Hepatocyte (in vitro differentiated cells): ENCODE measurements around the gene HPCAL1.

Experiments
- EZH2phosphoT487 ChIP-seq: fragments of 200-600 bp; sonication (generic); IDR thresholded peaks from one replicate; pipeline ENCODE4 v1.6.1; 2018; ENCODE audit warnings: antibody characterized with exemption, mild to moderate bottlenecking, low read depth, moderate library complexity; ENCODE audit not compliant: unreplicated experiment, severe bottlenecking
- TF ChIP-seq, protein P1 (sequence below): fragments of 200-600 bp; sonication (generic); IDR thresholded peaks from 2 replicates; pipeline ENCODE4 v1.5.1; 2016; ENCODE audit warnings: antibody characterized with exemption, mild to moderate bottlenecking; ENCODE audit not compliant: poor library complexity

DNA sequence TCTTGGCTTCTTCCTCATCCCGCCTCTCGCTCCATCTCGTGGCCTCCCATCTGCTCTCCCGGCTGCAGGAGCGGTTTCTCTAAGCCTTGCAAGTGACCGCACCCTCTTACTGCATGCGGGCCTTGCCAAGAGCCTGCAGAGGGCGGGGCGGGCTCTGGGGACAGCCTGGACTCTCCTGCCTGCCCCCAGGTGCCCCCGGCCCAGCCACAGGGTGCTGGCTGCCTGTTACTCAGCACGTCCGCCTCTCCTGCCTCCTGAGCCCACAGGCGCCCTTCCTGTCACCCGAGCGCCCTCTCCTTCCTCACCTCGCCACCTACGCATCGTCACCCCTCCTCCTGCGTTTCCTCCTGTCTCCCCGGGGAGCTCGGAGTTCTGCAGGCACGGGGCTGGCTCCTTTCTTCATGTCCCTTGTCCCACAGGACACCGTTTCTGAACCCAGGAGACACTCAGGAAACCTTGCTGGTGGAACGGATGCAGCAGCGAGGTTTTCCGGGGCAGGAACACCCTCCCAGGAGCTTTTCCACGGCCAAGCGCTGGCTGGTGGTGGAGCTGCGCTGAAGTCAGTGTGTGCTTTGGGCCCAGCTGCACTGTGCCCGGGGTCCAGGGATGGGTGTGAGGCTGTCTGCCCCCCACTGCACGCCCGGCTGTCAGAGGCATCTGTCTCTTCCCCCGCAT, 28.5 kb downstream of the HPCAL1 start:
- TF ChIP-seq, protein P1, sequence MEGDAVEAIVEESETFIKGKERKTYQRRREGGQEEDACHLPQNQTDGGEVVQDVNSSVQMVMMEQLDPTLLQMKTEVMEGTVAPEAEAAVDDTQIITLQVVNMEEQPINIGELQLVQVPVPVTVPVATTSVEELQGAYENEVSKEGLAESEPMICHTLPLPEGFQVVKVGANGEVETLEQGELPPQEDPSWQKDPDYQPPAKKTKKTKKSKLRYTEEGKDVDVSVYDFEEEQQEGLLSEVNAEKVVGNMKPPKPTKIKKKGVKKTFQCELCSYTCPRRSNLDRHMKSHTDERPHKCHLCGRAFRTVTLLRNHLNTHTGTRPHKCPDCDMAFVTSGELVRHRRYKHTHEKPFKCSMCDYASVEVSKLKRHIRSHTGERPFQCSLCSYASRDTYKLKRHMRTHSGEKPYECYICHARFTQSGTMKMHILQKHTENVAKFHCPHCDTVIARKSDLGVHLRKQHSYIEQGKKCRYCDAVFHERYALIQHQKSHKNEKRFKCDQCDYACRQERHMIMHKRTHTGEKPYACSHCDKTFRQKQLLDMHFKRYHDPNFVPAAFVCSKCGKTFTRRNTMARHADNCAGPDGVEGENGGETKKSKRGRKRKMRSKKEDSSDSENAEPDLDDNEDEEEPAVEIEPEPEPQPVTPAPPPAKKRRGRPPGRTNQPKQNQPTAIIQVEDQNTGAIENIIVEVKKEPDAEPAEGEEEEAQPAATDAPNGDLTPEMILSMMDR: no peak
- no peak for TF ChIP-seq EZH2phosphoT487
